Lower lobe of right lung (tissue), 2 donors: Measurements from ENCODE around the gene FRMD4A. TPM values are rescaled to one million over a fixed set of nuclear protein-coding genes. Genes with fewer than 3 reads are reported as not detected.

Experiments used
- ATAC-seq, 2 donors: fragments of 200-7000 bp; cut with Tn5 transposase; one replicate each; pipeline ENCODE4 v1.9.1; 2020 to 2022; ENCODE audit warnings: mild to moderate bottlenecking in 2 of 2, moderate library complexity in 2 of 2
- DNase-seq: peaks from one replicate; pipeline ENCODE4 v3.0.0-alpha.2; 2020
- H3K27ac ChIP-seq: fragments of 200-600 bp; one replicate; pipeline ENCODE4 v1.8.0; 2022
- H3K27me3 ChIP-seq: fragments of 200-600 bp; one replicate; pipeline ENCODE4 v1.8.0; 2022; ENCODE audit warnings: low read depth
- H3K36me3 ChIP-seq: fragments of 200-600 bp; one replicate; pipeline ENCODE4 v1.8.0; 2022; ENCODE audit warnings: mild to moderate bottlenecking
- H3K4me1 ChIP-seq: fragments of 200-600 bp; one replicate; pipeline ENCODE4 v1.8.0; 2022
- H3K4me3 ChIP-seq: fragments of 200-600 bp; one replicate; pipeline ENCODE4 v1.8.0; 2022; ENCODE audit warnings: mild to moderate bottlenecking
- H3K9me3 ChIP-seq: fragments of 200-600 bp; one replicate; pipeline ENCODE4 v1.8.0; 2022
- intact Hi-C: fragments of 100-400 bp; cut with DNase I; formaldehyde crosslinking; loops from one replicate; pipeline ENCODE4 v1.11.0; 2022
- total RNA-seq: library from RNA; stranded (reverse); fragmentation: NEBNext Ultra II Directional; extraction: Animal tissue kit (Norgen Biotek cat#: 25700); gene quantifications from one replicate; pipeline ENCODE4 v1.2.1, GENCODE V29; 2021
- TF ChIP-seq, protein P1 (sequence below): fragments of 200-600 bp; IDR thresholded peaks from one replicate; pipeline ENCODE4 v1.8.0; 2022; ENCODE audit warnings: antibody characterized with exemption, mild to moderate bottlenecking
- donor health status: DM: no; HTN: yes; CAD: no; lungs with severe emphysema.

Gene FRMD4A
- total RNA-seq, 1 donor from 2014 or later: 64.8 TPM

DNA sequence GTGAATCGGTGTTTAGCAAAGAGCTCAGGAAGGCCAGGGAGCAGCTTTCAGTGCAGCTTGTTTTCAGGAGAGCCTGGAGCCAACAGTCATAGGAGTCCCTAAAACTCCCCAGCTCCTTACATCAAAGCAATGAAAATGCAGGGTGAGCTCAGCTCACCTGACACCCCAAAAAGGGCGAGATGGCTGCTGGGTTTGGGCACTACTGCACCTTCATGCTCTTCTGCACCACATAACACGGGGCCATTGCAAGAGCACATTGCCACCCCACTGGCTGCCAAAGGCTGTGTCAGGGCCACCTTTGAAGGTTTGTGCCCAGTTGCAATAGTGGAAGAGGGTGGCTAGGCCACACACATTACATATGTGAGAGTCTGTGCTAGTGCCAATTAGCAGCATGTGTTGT lies 25.0 kb upstream of the FRMD4A start:
- no peaks in the 10 kb centered on the region for H3K9me3 ChIP-seq
- TF ChIP-seq, protein P1, sequence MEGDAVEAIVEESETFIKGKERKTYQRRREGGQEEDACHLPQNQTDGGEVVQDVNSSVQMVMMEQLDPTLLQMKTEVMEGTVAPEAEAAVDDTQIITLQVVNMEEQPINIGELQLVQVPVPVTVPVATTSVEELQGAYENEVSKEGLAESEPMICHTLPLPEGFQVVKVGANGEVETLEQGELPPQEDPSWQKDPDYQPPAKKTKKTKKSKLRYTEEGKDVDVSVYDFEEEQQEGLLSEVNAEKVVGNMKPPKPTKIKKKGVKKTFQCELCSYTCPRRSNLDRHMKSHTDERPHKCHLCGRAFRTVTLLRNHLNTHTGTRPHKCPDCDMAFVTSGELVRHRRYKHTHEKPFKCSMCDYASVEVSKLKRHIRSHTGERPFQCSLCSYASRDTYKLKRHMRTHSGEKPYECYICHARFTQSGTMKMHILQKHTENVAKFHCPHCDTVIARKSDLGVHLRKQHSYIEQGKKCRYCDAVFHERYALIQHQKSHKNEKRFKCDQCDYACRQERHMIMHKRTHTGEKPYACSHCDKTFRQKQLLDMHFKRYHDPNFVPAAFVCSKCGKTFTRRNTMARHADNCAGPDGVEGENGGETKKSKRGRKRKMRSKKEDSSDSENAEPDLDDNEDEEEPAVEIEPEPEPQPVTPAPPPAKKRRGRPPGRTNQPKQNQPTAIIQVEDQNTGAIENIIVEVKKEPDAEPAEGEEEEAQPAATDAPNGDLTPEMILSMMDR: no peak
- intact Hi-C loops: no loop called here
- no peaks in the 10 kb centered on the region for H3K4me1 ChIP-seq
- ATAC-seq (no peak), DNase-seq (no peak)
- H3K4me3 ChIP-seq: no peak overlapping the region
- no peaks in the 10 kb centered on the region for H3K36me3 ChIP-seq
- no peak overlapping the region for H3K27ac ChIP-seq
- H3K27me3 ChIP-seq: no peaks in the 10 kb centered on the region

DNA sequence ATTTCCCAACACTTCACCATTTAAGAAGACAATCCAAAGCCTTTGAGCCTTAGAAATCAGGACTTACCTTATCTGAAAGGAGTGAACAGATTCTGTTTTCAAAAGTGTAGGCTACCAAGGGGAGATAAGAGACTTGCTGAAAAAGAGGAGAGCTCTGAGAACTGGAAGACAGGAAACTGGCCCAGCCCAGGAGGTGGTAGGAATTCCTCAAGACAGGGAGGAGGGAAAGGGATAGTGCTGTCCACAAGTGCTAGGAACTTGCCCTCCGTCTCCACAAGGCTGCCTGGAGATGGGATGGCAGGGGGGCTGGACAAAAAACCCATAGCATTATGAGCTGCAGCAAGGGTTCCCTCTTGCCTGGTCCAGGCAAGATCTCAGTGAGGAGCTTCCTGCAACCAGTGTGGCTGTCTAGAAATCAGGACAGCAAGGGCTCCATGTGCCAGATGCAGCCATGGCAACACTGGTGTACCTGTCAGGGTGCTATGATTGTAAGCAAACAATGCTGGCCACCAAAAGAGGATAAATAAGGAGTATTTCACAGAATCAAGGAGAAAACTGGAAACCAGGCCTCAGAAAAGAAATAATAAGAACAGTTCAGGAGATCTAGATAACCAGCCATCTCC lies 22.7 kb upstream of the FRMD4A start:
- no peaks in the 10 kb centered on the region for H3K9me3 ChIP-seq
- DNase-seq (no peak), ATAC-seq (no peak)
- TF ChIP-seq, protein P1: no peak
- intact Hi-C loops: no loop called here
- no peak overlapping the region for H3K4me3 ChIP-seq
- H3K27ac ChIP-seq: no peak overlapping the region
- H3K36me3 ChIP-seq: no peaks in the 10 kb centered on the region
- no peaks in the 10 kb centered on the region for H3K4me1 ChIP-seq
- no peaks in the 10 kb centered on the region for H3K27me3 ChIP-seq

DNA sequence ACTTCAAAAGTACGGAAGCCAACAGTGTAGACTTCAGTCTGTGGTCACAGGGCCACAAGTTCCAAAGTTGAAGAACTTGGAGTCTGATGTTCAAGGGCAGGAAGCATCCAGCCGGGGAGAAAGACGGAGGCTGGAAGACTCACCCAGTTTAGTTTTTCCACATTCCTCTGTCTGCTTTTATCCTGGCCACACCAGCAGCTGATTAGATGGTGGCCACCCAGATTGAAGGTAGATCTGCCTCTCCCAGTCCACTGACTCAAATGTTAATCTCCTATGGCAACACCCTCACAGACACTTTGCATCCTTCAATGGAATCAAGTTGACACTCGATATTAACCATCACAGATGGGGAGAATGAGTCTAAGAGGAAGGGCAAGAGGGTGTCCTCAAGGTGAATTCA lies 19.3 kb upstream of the FRMD4A start:
- Histone ChIP-seq H3K9me3 (no peaks in the 10 kb centered on the region), H3K36me3 (no peaks in the 10 kb centered on the region), H3K4me1 (no peaks in the 10 kb centered on the region), H3K27me3 (no peaks in the 10 kb centered on the region), H3K4me3 (no peak overlapping the region), H3K27ac (no peak overlapping the region)
- no peak for ATAC-seq
- TF ChIP-seq, protein P1: no peak
- DNase-seq: no peak
- intact Hi-C loops: no loop called here

DNA sequence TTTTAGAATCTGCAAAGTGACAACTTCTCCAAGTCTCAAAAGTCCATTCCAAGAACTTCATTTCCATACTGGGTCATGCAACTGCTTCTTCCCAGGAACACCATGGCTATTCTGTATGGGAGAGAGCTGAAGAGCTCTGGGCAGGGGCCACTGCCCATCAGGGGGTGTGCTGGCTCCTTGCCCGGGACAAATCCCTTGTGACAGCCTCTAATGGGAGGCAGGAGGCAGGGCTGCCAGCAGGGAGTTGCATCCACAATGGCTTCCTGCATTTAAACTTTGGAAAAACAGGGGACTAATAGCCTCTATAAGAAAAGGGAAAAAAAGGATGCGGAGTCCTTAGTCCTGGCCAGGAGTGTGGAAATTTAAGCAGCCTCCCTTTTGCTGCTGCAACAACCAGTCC lies 18.4 kb upstream of the FRMD4A start:
- ATAC-seq (no peak), DNase-seq (no peak)

DNA sequence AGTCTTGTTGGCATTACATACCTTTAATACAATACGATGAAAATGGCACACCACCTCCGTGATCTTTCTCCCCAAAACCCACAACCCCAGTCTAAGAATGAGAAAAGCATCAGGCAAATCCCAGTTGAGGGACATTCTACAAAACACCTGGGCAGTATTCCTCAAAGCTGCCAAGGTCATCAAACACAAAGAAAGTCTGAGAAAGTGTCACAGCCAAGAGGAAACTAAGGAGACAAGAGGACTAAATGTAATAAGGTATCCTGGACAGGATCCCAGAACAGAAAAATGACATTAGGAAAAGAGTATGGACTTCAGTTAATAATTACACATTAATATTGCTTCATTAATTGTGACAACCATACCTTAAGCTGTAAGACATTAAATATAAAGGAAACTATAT lies 14.5 kb upstream of the FRMD4A start:
- no peaks in the 10 kb centered on the region for H3K27me3 ChIP-seq
- H3K4me3 ChIP-seq: no peak overlapping the region
- no peaks in the 10 kb centered on the region for H3K9me3 ChIP-seq
- DNase-seq (no peak), ATAC-seq (no peak)
- TF ChIP-seq, protein P1: no peak
- H3K36me3 ChIP-seq: no peaks in the 10 kb centered on the region
- H3K4me1 ChIP-seq: no peaks in the 10 kb centered on the region
- intact Hi-C loops: no loop called here
- no peak overlapping the region for H3K27ac ChIP-seq

More for the DNA sequence above, 18.4 kb upstream of the FRMD4A start:
- Histone ChIP-seq H3K9me3 (no peaks in the 10 kb centered on the region), H3K27me3 (no peaks in the 10 kb centered on the region), H3K36me3 (no peaks in the 10 kb centered on the region), H3K4me1 (no peaks in the 10 kb centered on the region), H3K27ac (no peak overlapping the region), H3K4me3 (no peak overlapping the region)
- intact Hi-C loops: no loop called here
- TF ChIP-seq, protein P1: no peak
